SU-DHL-6 (cell line): ENCODE measurements around the gene PSMB11.

Source experiments
- H2AFZ ChIP-seq: fragments of 200-600 bp; sonication (generic); 2 replicates; pipeline ENCODE4 v1.6.1; 2014; ENCODE audit warnings: low read depth, mild to moderate bottlenecking, moderate library complexity, mixed read lengths, antibody characterized with exemption, low read length; ENCODE audit not compliant: severe bottlenecking
- H3F3A ChIP-seq: fragments of 200-600 bp; shearing (Covaris generic); 2 replicates; pipeline ENCODE4 v1.6.0; 2016; ENCODE audit warnings: antibody characterized with exemption, mild to moderate bottlenecking; ENCODE audit not compliant: insufficient read depth
- H3K27ac ChIP-seq: fragments of 200-600 bp; sonication (generic); 2 replicates; pipeline ENCODE4 v1.5.1; 2016; ENCODE audit warnings: low read depth, mild to moderate bottlenecking, low read length, moderate library complexity, mixed read lengths
- H3K27me3 ChIP-seq: fragments of 200-600 bp; sonication (generic), shearing (Covaris generic); 2 replicates; pipeline ENCODE4 v1.6.0; 2014; ENCODE audit warnings: mild to moderate bottlenecking, low read length
- H3K36me3 ChIP-seq: fragments of 200-600 bp; sonication (generic); 2 replicates; pipeline ENCODE4 v1.6.1; 2014; ENCODE audit warnings: mild to moderate bottlenecking, low read length, mixed read lengths
- H3K4me2 ChIP-seq: fragments of 300-600, 200-600 bp; shearing (Covaris generic), sonication (generic); 2 replicates; pipeline ENCODE4 v1.6.0; 2014; ENCODE audit warnings: low read length, low read depth, mild to moderate bottlenecking; ENCODE audit not compliant: poor library complexity, severe bottlenecking
- H3K4me3 ChIP-seq: fragments of 200-600 bp; sonication (generic); 2 replicates; pipeline ENCODE4 v1.5.1; 2014; ENCODE audit warnings: antibody characterized with exemption, low read length, mild to moderate bottlenecking, mixed read lengths; ENCODE audit not compliant: insufficient read depth, poor library complexity, severe bottlenecking
- H3K79me2 ChIP-seq: fragments of 200-600 bp; sonication (generic); 2 replicates; pipeline ENCODE4 v1.6.1; 2014; ENCODE audit warnings: mild to moderate bottlenecking, low read length, moderate library complexity; ENCODE audit not compliant: insufficient read depth
- H3K9ac ChIP-seq: fragments of 200-600 bp; sonication (generic); 2 replicates; pipeline ENCODE4 v1.7.0; 2014; ENCODE audit warnings: mild to moderate bottlenecking, low read length
- H3K9me2 ChIP-seq: fragments of 200-600 bp; sonication (generic); replicated peaks from 2 replicates; pipeline ENCODE4 v1.6.1; 2014; ENCODE audit warnings: low read length; ENCODE audit not compliant: insufficient read depth
- H3K9me3 ChIP-seq: fragments of 200-600 bp; sonication (generic); 2 replicates; pipeline ENCODE4 v1.6.1; 2014; ENCODE audit warnings: low read length, mixed read lengths; ENCODE audit not compliant: insufficient read depth
- H4K20me1 ChIP-seq: fragments of 200-600 bp; sonication (generic); 2 replicates; pipeline ENCODE4 v1.6.1; 2014; ENCODE audit warnings: low read depth, mild to moderate bottlenecking, antibody characterized with exemption, low read length, moderate library complexity, mixed read lengths
- EZH2phosphoT487 ChIP-seq: fragments of 200-600 bp; sonication (generic), shearing (Covaris generic); conservative IDR thresholded peaks from 2 replicates; pipeline ENCODE4 v1.6.1; 2018; ENCODE audit warnings: mild to moderate bottlenecking, antibody characterized with exemption, low read length, moderate library complexity, mixed read lengths
- TF ChIP-seq, protein P1 (sequence below): fragments of 200-600 bp; sonication (generic); IDR thresholded peaks from one replicate; pipeline ENCODE4 v1.5.1; 2017; ENCODE audit warnings: antibody characterized with exemption, mild to moderate bottlenecking, low read length, moderate library complexity; ENCODE audit not compliant: insufficient read depth, poor library complexity, severe bottlenecking

PSMB11 gene

DNA sequence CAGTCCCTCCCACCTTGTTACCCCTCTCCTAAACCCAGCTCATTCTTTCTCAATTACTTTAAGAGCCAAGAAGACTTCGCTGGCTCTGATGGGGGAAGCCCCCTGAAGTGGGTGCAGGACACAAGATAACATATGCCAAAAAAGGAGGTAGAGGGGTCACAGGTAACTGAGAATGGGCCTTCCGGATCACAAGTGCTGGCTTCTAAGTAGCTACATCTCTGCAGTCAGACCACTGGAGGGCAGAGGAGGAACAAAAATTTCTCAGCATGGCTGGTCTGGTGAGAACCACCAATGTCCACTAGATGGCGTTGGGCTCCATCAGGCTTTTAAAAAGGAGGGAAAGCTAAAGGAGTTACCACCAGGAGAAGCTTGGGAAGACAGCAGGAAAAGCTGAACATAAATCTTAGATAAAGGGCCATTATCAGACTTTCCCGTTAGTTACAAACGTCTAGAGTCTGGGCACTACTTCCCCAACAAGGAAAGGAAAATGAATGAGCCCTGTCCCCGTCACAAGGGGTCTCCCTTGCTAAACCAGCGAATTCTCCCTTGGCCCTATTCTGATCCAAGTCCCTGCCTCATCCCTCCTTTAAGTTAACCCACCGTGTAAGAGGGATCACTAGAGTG is 26.9 kb downstream of the PSMB11 start:
- peaks cover 28% of the 10 kb centered on the region for H3K36me3 ChIP-seq
- peak overlapping the region; percentile 42 for H3K4me2 ChIP-seq
- TF ChIP-seq, protein P1, sequence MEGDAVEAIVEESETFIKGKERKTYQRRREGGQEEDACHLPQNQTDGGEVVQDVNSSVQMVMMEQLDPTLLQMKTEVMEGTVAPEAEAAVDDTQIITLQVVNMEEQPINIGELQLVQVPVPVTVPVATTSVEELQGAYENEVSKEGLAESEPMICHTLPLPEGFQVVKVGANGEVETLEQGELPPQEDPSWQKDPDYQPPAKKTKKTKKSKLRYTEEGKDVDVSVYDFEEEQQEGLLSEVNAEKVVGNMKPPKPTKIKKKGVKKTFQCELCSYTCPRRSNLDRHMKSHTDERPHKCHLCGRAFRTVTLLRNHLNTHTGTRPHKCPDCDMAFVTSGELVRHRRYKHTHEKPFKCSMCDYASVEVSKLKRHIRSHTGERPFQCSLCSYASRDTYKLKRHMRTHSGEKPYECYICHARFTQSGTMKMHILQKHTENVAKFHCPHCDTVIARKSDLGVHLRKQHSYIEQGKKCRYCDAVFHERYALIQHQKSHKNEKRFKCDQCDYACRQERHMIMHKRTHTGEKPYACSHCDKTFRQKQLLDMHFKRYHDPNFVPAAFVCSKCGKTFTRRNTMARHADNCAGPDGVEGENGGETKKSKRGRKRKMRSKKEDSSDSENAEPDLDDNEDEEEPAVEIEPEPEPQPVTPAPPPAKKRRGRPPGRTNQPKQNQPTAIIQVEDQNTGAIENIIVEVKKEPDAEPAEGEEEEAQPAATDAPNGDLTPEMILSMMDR = peak; percentile 100
- TF ChIP-seq EZH2phosphoT487 = no peak
- H3F3A ChIP-seq = peaks cover 11% of the 10 kb centered on the region
- no peaks in the 10 kb centered on the region for H3K27me3 ChIP-seq
- H3K27ac ChIP-seq = no peak overlapping the region
- peaks cover 38% of the 10 kb centered on the region for H3K79me2 ChIP-seq
- H4K20me1 ChIP-seq = peaks cover 9% of the 10 kb centered on the region; the same call in 1 of the 2 replicates
- H3K9me2 ChIP-seq = no peaks in the 10 kb centered on the region
- H3K4me3 ChIP-seq = no peak overlapping the region
- H3K9me3 ChIP-seq = no peaks in the 10 kb centered on the region
- H2AFZ ChIP-seq = no peak overlapping the region
- H3K9ac ChIP-seq = peak overlapping the region; percentile 9; the same call in 1 of the 2 replicates

DNA sequence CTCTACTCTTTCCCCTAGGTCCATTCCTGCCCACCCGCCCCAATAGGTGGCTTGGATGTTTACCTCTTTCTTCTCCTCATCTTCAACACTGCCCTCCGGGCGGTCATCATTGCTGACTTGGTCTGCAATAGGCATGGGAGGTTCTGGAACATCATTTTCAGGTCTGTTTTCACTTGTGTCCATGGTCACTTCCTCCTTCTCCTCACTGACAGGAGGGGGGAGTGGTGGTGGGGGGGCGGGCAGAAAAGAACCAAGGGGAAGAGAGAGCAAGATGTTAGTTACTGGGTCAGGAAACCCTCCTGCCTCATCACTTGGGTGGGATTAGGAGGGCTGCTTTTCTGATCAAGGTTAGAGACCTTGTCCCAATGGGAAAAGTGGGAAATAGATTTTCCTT is 27.4 kb downstream of the PSMB11 start:
- no peak for TF ChIP-seq EZH2phosphoT487
- TF ChIP-seq, protein P1 = no peak
- Histone ChIP-seq H3F3A (peaks cover 11% of the 10 kb centered on the region), H2AFZ (no peak overlapping the region), H3K9ac (no peak overlapping the region; the same call in 1 of the 2 replicates), H3K36me3 (peaks cover 23% of the 10 kb centered on the region), H3K27me3 (no peaks in the 10 kb centered on the region), H3K9me3 (no peaks in the 10 kb centered on the region), H3K4me3 (no peak overlapping the region), H3K4me2 (peak overlapping the region; percentile 42), H3K27ac (no peak overlapping the region), H4K20me1 (peaks cover 9% of the 10 kb centered on the region; the same call in 1 of the 2 replicates), H3K79me2 (peaks cover 38% of the 10 kb centered on the region), H3K9me2 (no peaks in the 10 kb centered on the region)

DNA sequence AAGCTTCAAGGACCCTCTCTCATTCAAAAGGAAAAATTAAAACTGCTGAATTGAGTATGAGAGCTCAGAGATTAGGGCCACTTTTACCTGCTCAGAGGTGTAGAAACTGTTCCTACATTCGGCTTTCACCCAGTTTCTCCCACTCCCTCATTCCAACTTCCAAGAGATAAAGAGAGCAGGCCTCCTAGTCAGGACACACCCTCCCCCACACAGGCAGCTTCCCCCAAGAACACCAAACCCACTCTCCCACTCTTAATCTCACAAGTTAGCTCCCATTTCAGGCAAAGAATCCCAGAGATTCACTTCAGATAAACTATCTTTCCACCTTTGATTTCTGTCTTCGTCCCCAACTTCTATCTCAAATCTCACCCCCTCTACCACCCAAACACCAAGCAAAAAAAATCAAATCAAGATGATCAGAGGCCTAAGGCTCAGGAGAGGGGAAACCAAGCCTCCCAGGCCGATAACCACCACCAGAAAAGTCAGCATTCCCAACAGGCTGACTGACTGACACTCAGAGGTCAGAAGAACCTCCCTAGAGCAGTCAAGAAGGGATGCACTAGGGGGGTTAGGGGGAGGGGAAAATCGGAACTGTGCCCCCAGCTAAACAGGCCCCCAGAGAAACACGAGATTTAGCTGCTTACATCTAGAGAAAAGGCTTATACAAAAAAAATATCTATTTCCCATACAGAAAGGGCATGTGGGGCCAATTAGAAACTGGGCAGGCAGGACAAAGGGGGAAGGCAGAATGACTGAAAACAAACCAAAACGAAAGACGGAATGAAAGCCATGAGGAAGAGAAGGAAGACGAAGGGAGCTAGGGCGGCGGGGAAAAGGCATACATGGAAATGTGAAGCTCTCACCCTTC is 28.5 kb downstream of the PSMB11 start:
- no peak for TF ChIP-seq EZH2phosphoT487
- TF ChIP-seq, protein P1 = no peak
- Histone ChIP-seq H3F3A (peaks cover 11% of the 10 kb centered on the region), H3K9me2 (no peaks in the 10 kb centered on the region), H3K4me2 (peak overlapping the region; percentile 99), H4K20me1 (peaks cover 9% of the 10 kb centered on the region; the same call in 1 of the 2 replicates), H3K27ac (peak overlapping the region; percentile 57), H3K36me3 (peaks cover 27% of the 10 kb centered on the region), H3K9ac (peak overlapping the region; percentile 87), H2AFZ (no peak overlapping the region), H3K9me3 (no peaks in the 10 kb centered on the region), H3K4me3 (peak overlapping the region; percentile 93), H3K27me3 (no peaks in the 10 kb centered on the region), H3K79me2 (peaks cover 38% of the 10 kb centered on the region)
